Measurements from ENCODE around the gene CLIC3.

Gene CLIC3

GRCh38 chr9:136997830-136998234 is 1.5 kb upstream of the CLIC3 start:
- DNase-seq, result no peak

- DNase-seq, result no peak
Observed at GRCh38 chr9:136997371-136997770, 1.0 kb upstream of the CLIC3 start.

GRCh38 chr9:136995772-136996311 is 526 bp downstream of the CLIC3 start:
- no peak for DNase-seq

- DNase-seq, result no peak
Observed at GRCh38 chr9:136995362-136995761, 1.0 kb downstream of the CLIC3 start.

GRCh38 chr9:136994888-136995230 is 1.5 kb downstream of the CLIC3 start:
- no peak for DNase-seq

- no peak for DNase-seq
Observed at GRCh38 chr9:136994180-136994887, 2.0 kb downstream of the CLIC3 start.

- no peak for DNase-seq
Observed at GRCh38 chr9:136992819-136993369, 3.5 kb downstream of the CLIC3 start.

- peak; percentile 87 for DNase-seq
Observed at GRCh38 chr9:136991993-136992818, 4.2 kb downstream of the CLIC3 start, which contains the start of gene PAXX. Gene PAXX, plus strand, starts transcription at chr9:136992422. Its CDS starts 22 bp downstream, at chr9:136992444.

GRCh38 chr9:136990242-136990911 is 6.0 kb downstream of the CLIC3 start:
- no peak for DNase-seq

GRCh38 chr9:136988872-136989271 is 7.5 kb downstream of the CLIC3 start:
- DNase-seq, result no peak

- no peak for DNase-seq
Observed at GRCh38 chr9:136985853-136986252, 10.5 kb downstream of the CLIC3 start.

GRCh38 chr9:136985027-136985602 is 11.3 kb downstream of the CLIC3 start:
- DNase-seq, result no peak

- DNase-seq, result no peak
Observed at GRCh38 chr9:136984464-136985026, 11.8 kb downstream of the CLIC3 start.

GRCh38 chr9:136983656-136984314 is 12.6 kb downstream of the CLIC3 start:
- DNase-seq, result no peak

- no peak for DNase-seq
Observed at GRCh38 chr9:136983167-136983566, 13.2 kb downstream of the CLIC3 start.

- DNase-seq, result no peak
Observed at GRCh38 chr9:136982232-136983051, 13.9 kb downstream of the CLIC3 start, which contains the start of gene LCNL1. Gene LCNL1, plus strand, starts transcription at chr9:136982993. Its CDS starts 594 bp downstream, at chr9:136983587.

GRCh38 chr9:136981588-136982231 is 14.7 kb downstream of the CLIC3 start:
- no peak for DNase-seq

- no peak for DNase-seq
Observed at GRCh38 chr9:136980669-136981478, 15.5 kb downstream of the CLIC3 start.

Data from T1000 (cell line).